H9 (cell line): ENCODE results near the gene C4orf36. TPM values are rescaled to one million over a fixed set of nuclear protein-coding genes. Genes with fewer than 3 reads are reported as not detected.

Source experiments
- DNase-seq: peaks from one replicate; pipeline ENCODE4 v3.0.0-alpha.2; 2017
- H2AFZ ChIP-seq: one replicate; pipeline ENCODE4 v1.6.1; 2013; ENCODE audit warnings: mild to moderate bottlenecking, low read length, control low read depth, moderate library complexity
- H2AK5ac ChIP-seq: 2 replicates; pipeline ENCODE4 v1.6.1; 2013; ENCODE audit warnings: low read length, control low read depth, mixed read lengths; ENCODE audit not compliant: insufficient read length
- H2BK120ac ChIP-seq: one replicate; pipeline ENCODE4 v1.6.1; 2013; ENCODE audit warnings: low read depth, mild to moderate bottlenecking, low read length, control low read depth, inconsistent platforms; ENCODE audit not compliant: poor library complexity, severe bottlenecking
- H2BK12ac ChIP-seq: 2 replicates; pipeline ENCODE4 v1.6.1; 2013; ENCODE audit warnings: low read length, control low read depth, mixed read lengths, low read depth; ENCODE audit not compliant: insufficient read length
- H2BK15ac ChIP-seq: 2 replicates; pipeline ENCODE4 v1.6.1; 2013; ENCODE audit warnings: low read depth, low read length, control low read depth
- H2BK20ac ChIP-seq: one replicate; pipeline ENCODE4 v1.6.1; 2013; ENCODE audit warnings: low read depth, mild to moderate bottlenecking, low read length, control low read depth, inconsistent platforms; ENCODE audit not compliant: poor library complexity, severe bottlenecking
- H2BK5ac ChIP-seq: 2 replicates; pipeline ENCODE4 v1.6.1; 2013; ENCODE audit warnings: low read length, control low read depth, mixed read lengths; ENCODE audit not compliant: insufficient read length
- H3K14ac ChIP-seq: 2 replicates; pipeline ENCODE4 v1.6.1; 2013; ENCODE audit warnings: low read length, control low read depth; ENCODE audit not compliant: insufficient read depth
- H3K18ac ChIP-seq: 2 replicates; pipeline ENCODE4 v1.6.1; 2013; ENCODE audit warnings: low read depth, mild to moderate bottlenecking, mixed read lengths, low read length, control low read depth; ENCODE audit not compliant: insufficient read length
- H3K23ac ChIP-seq: 2 replicates; pipeline ENCODE4 v1.6.1; 2013; ENCODE audit warnings: low read length, control low read depth, mixed read lengths, low read depth; ENCODE audit not compliant: insufficient read length
- H3K23me2 ChIP-seq: 2 replicates; pipeline ENCODE4 v1.6.1; 2013; ENCODE audit warnings: low read depth, mild to moderate bottlenecking, mixed read lengths, low read length, control low read depth; ENCODE audit not compliant: insufficient read length, poor library complexity, severe bottlenecking
- H3K27ac ChIP-seq: 2 replicates; pipeline ENCODE4 v1.5.1; 2013; ENCODE audit warnings: low read length, control low read depth, mixed read lengths, low read depth; ENCODE audit not compliant: insufficient read length
- H3K27me3 ChIP-seq: 2 replicates; pipeline ENCODE4 v1.6.1; 2013; ENCODE audit warnings: low read length, control low read depth, inconsistent platforms; ENCODE audit not compliant: insufficient read depth
- H3K4ac ChIP-seq: 2 replicates; pipeline ENCODE4 v1.6.1; 2013; ENCODE audit warnings: low read depth, mild to moderate bottlenecking, control low read depth, inconsistent platforms, low read length, moderate library complexity
- H3K4me1 ChIP-seq: 2 replicates; pipeline ENCODE4 v1.6.1; 2013; ENCODE audit warnings: low read length, control low read depth, inconsistent platforms; ENCODE audit not compliant: insufficient read depth
- H3K4me2 ChIP-seq: 2 replicates; pipeline ENCODE4 v1.6.1; 2013; ENCODE audit warnings: low read length, control low read depth, mixed read lengths; ENCODE audit not compliant: insufficient read length, insufficient read depth
- H3K56ac ChIP-seq: 2 replicates; pipeline ENCODE4 v1.6.1; 2013; ENCODE audit warnings: low read depth, mild to moderate bottlenecking, mixed read lengths, low read length, control low read depth; ENCODE audit not compliant: insufficient read length
- H3K79me1 ChIP-seq: 2 replicates; pipeline ENCODE4 v1.6.1; 2013; ENCODE audit warnings: low read depth, mild to moderate bottlenecking, moderate library complexity, low read length, control low read depth, inconsistent platforms; ENCODE audit not compliant: insufficient read depth, poor library complexity, severe bottlenecking
- H3K79me2 ChIP-seq: 2 replicates; pipeline ENCODE4 v1.6.1; 2013; ENCODE audit warnings: low read length, control low read depth, inconsistent platforms; ENCODE audit not compliant: insufficient read depth
- H3K9ac ChIP-seq: 2 replicates; pipeline ENCODE4 v1.6.1; 2013; ENCODE audit warnings: low read length, control low read depth, mixed read lengths; ENCODE audit not compliant: insufficient read length; ENCODE audit errors: extremely low read depth
- H3K9me3 ChIP-seq: one replicate; pipeline ENCODE4 v1.6.1; 2013; ENCODE audit warnings: low read depth, low read length, inconsistent platforms; ENCODE audit not compliant: control insufficient read depth
- H3T11ph ChIP-seq: one replicate; pipeline ENCODE4 v1.6.1; 2013; ENCODE audit warnings: mild to moderate bottlenecking, low read length, control low read depth, inconsistent platforms
- H4K20me1 ChIP-seq: one replicate; pipeline ENCODE4 v1.6.1; 2013; ENCODE audit not compliant: control insufficient read depth, insufficient read length, insufficient read depth
- H4K5ac ChIP-seq: 2 replicates; pipeline ENCODE4 v1.6.1; 2013; ENCODE audit warnings: low read depth, mild to moderate bottlenecking, mixed read lengths, low read length, control low read depth; ENCODE audit not compliant: insufficient read length
- H4K8ac ChIP-seq: replicated peaks from 2 replicates; pipeline ENCODE4 v1.6.1; 2013; ENCODE audit warnings: low read length, control low read depth, mixed read lengths, low read depth; ENCODE audit not compliant: insufficient read length
- H4K91ac ChIP-seq: 2 replicates; pipeline ENCODE4 v1.6.1; 2013; ENCODE audit warnings: low read depth, mild to moderate bottlenecking, moderate library complexity, mixed read lengths, low read length, control low read depth; ENCODE audit not compliant: insufficient read length
- H3K27ac Mint-ChIP-seq, 3 experiments: 2 replicates in 2 of 3; 3 replicates in 1 of 3; pipeline ENCODE4 v1.8.0; 2020 to 2021; ENCODE audit warnings: mixed read lengths in 3 of 3, mild to moderate bottlenecking in 1 of 3, moderate library complexity in 1 of 3
- H3K27me3 Mint-ChIP-seq: 2 replicates; pipeline ENCODE4 v1.8.0; 2021; ENCODE audit warnings: low read depth, mild to moderate bottlenecking, moderate library complexity, mixed read lengths
- H3K36me3 Mint-ChIP-seq, 3 experiments: 2 replicates in 2 of 3; 3 replicates in 1 of 3; pipeline ENCODE4 v1.8.0; 2020 to 2021; ENCODE audit warnings: low read depth in 3 of 3, mixed read lengths in 3 of 3; ENCODE audit not compliant: insufficient read depth in 1 of 3
- H3K4me1 Mint-ChIP-seq, 2 experiments: 2 replicates each; pipeline ENCODE4 v1.8.0; 2020; ENCODE audit warnings: mixed read lengths in 2 of 2
- H3K4me3 Mint-ChIP-seq, 2 experiments: 2 replicates in 1 of 2; 3 replicates in 1 of 2; pipeline ENCODE4 v1.8.0; 2020 to 2021; ENCODE audit warnings: mild to moderate bottlenecking in 2 of 2, mixed read lengths in 2 of 2, moderate library complexity in 1 of 2
- H3K9me3 Mint-ChIP-seq, 2 experiments: 2 replicates in 1 of 2; 3 replicates in 1 of 2; pipeline ENCODE4 v1.8.0; 2020; ENCODE audit warnings: mild to moderate bottlenecking in 2 of 2, mixed read lengths in 2 of 2, moderate library complexity in 1 of 2
- WGBS: extraction: QIAGEN DNeasy Blood & Tissue Kit; methylation state at CpG from one replicate; pipeline ENCODE4 v1.1.7; 2013; ENCODE audit warnings: missing lambda C conversion rate, low lambda C conversion rate, mixed read lengths; ENCODE audit not compliant: insufficient read length; ENCODE audit errors: extremely low coverage; 5-methylcytosine and 5-hydroxymethylcytosine counted together
- total RNA-seq: library from RNA; stranded (reverse); gene quantifications from 2 replicates; pipeline ENCODE4 v1.2.1, GENCODE V29; 2021
- TF ChIP-seq, protein P1 (sequence below): fragments of 200-600 bp; sonication (generic); conservative IDR thresholded peaks from 3 replicates; pipeline ENCODE4 v1.8.0; 2021; ENCODE audit warnings: antibody characterized with exemption, mild to moderate bottlenecking

Gene C4orf36
- total RNA-seq, 1 experiment from 2014 or later, result 2.2 TPM

DNA sequence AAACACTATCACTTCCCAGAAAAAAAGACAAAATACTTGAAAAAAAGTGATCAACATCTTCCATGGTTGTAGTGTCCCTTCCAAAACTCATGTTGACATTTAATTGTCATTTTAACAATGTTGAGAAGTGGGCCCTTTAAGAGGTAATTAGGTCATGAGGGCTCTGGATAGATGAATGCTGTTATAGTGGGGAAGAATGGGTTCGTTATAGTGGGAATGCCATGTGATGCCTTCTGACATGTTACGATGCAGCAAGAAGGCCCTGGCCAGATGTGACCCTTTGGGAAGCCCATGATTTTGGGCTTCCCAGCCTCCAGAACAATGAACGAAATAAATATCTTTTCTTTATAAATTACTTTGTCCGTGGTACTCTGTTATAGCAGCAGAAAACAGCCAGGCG is 39.0 kb downstream of the C4orf36 start:
- Histone ChIP-seq H4K91ac (no peak overlapping the region), H3K9me3 (no peaks in the 10 kb centered on the region), H3K14ac (no peak overlapping the region), H3K27me3 (no peaks in the 10 kb centered on the region), H3K79me2 (no peaks in the 10 kb centered on the region), H2BK15ac (no peak overlapping the region), H2BK12ac (no peak overlapping the region), H3K56ac (no peak overlapping the region), H2AK5ac (no peak overlapping the region), H4K8ac (no peak overlapping the region), H3K23me2 (no peaks in the 10 kb centered on the region), H2AFZ (no peak overlapping the region), H3K4me1 (peaks cover 3% of the 10 kb centered on the region), H2BK20ac (no peak overlapping the region), H3K4ac (no peak overlapping the region), H4K20me1 (no peaks in the 10 kb centered on the region), H3K27ac (no peak overlapping the region), H2BK120ac (no peak overlapping the region), H3K18ac (no peak overlapping the region), H2BK5ac (no peak overlapping the region), H3K4me2 (no peak overlapping the region), H4K5ac (no peak overlapping the region), H3T11ph (no peak overlapping the region), H3K79me1 (no peaks in the 10 kb centered on the region), H3K23ac (no peak overlapping the region), H3K9ac (no peak overlapping the region)
- H3K27ac Mint-ChIP-seq, result no peak overlapping the region
- peaks cover 19 to 28% of the 10 kb centered on the region in 2 experiments for H3K4me1 Mint-ChIP-seq
- TF ChIP-seq, protein P1, sequence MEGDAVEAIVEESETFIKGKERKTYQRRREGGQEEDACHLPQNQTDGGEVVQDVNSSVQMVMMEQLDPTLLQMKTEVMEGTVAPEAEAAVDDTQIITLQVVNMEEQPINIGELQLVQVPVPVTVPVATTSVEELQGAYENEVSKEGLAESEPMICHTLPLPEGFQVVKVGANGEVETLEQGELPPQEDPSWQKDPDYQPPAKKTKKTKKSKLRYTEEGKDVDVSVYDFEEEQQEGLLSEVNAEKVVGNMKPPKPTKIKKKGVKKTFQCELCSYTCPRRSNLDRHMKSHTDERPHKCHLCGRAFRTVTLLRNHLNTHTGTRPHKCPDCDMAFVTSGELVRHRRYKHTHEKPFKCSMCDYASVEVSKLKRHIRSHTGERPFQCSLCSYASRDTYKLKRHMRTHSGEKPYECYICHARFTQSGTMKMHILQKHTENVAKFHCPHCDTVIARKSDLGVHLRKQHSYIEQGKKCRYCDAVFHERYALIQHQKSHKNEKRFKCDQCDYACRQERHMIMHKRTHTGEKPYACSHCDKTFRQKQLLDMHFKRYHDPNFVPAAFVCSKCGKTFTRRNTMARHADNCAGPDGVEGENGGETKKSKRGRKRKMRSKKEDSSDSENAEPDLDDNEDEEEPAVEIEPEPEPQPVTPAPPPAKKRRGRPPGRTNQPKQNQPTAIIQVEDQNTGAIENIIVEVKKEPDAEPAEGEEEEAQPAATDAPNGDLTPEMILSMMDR, result no peak
- H3K27me3 Mint-ChIP-seq, result peaks cover 37% of the 10 kb centered on the region
- H3K9me3 Mint-ChIP-seq, result no peaks in the 10 kb centered on the region; a peak in 1 of 5 replicates
- H3K36me3 Mint-ChIP-seq, result no peaks in the 10 kb centered on the region
- DNase-seq, result no peak
- WGBS, result no CpG with 5 or more reads among the region's 5 CpGs
- H3K4me3 Mint-ChIP-seq, result no peak overlapping the region
